K562 (cell line): ENCODE measurements around the gene USP15. TPM values are rescaled to one million over a fixed set of nuclear protein-coding genes. Genes with fewer than 3 reads are reported as not detected.

ENCODE experiments used
- ATAC-seq: fragments of 200-7000 bp; cut with Tn5 transposase; 3 replicates; pipeline ENCODE4 v1.9.1; 2020; ENCODE audit warnings: moderate library complexity
- BruUV-seq: library from RNA; stranded (reverse); fragments of 400-500 nt; replicated peaks from 2 replicates; lab custom pipeline; 2021; lab: Mats Ljungman, UMichigan
- CTCF ChIA-PET: fragments of 300-600 bp; formaldehyde crosslinking; extraction: SDS; loops from one replicate; lab custom pipeline; 2021; ENCODE audit warnings: low intra/inter-chr PET ratio; lab: Yijun Ruan, JAX
- POLR2A ChIA-PET: fragments of 300-600, 350-650 bp; sonication (Branson Sonifier 250); formaldehyde crosslinking; extraction: SDS; loops from one replicate; lab custom pipeline; 2021; ENCODE audit warnings: antibody characterized with exemption, inconsistent platforms; lab: Yijun Ruan, JAX
- DNase-seq, 4 experiments: peaks; one replicate each; pipeline versions ENCODE4 v3.0.0 to v3.0.0-alpha.2; 2011 to 2018; ENCODE audit warnings: low spot score in 3 of 4, mixed read lengths in 3 of 4; ENCODE audit errors: extremely low read depth in 1 of 4
- FAIRE-seq: peaks from 2 replicates; lab custom pipeline; 2011; peaks lifted over from hg19 to GRCh38; lab: Jason Lieb, UNC
- H2AFZ ChIP-seq: 2 replicates; pipeline ENCODE4 v1.6.0; 2011; ENCODE audit warnings: low read depth, low read length, control low read depth, inconsistent platforms
- H3K27ac ChIP-seq: fragments of 200-600 bp; 3 replicates; pipeline ENCODE4 v1.8.0; 2011; ENCODE audit warnings: low read depth, mild to moderate bottlenecking, control low read depth, inconsistent platforms, low read length, moderate library complexity, mixed read lengths; ENCODE audit errors: extremely low read depth
- H3K27me3 ChIP-seq, 2 experiments: fragments of 300-600 bp in 1 of 2; 2 replicates in 1 of 2; 3 replicates in 1 of 2; pipeline versions ENCODE4 v1.6.0 to v1.8.0; 2011; ENCODE audit warnings: inconsistent platforms in 2 of 2, low read length in 2 of 2, mild to moderate bottlenecking in 1 of 2, mixed read lengths in 1 of 2, moderate library complexity in 1 of 2; ENCODE audit not compliant: control insufficient read depth in 2 of 2, insufficient read depth in 2 of 2
- H3K36me3 ChIP-seq: fragments of 300-600 bp; 3 replicates; pipeline ENCODE4 v1.8.0; 2011; ENCODE audit warnings: mild to moderate bottlenecking, low read length, inconsistent platforms; ENCODE audit not compliant: control insufficient read depth, insufficient read depth
- H3K4me1 ChIP-seq, 2 experiments: fragments of 200-600 bp in 1 of 2; replicated peaks in 1 of 2; 2 replicates in 1 of 2; 3 replicates in 1 of 2; pipeline versions ENCODE4 v1.5.1 to v1.8.0; 2011; ENCODE audit warnings: inconsistent platforms in 2 of 2, low read length in 2 of 2, mild to moderate bottlenecking in 1 of 2, mixed read lengths in 1 of 2, moderate library complexity in 1 of 2; ENCODE audit not compliant: control insufficient read depth in 2 of 2, insufficient read depth in 2 of 2
- H3K4me2 ChIP-seq: 2 replicates; pipeline ENCODE4 v1.6.1; 2011; ENCODE audit warnings: low read length, control low read depth, inconsistent platforms, mixed read lengths; ENCODE audit not compliant: insufficient read depth
- H3K4me3 ChIP-seq: fragments of 200-600 bp; sonication (generic), shearing (Covaris generic); 2 replicates; pipeline ENCODE4 v1.5.1; 2016; ENCODE audit warnings: control low read depth, inconsistent platforms
- H3K79me2 ChIP-seq: fragments of 200-600 bp; 3 replicates; pipeline ENCODE4 v1.8.0; 2011; ENCODE audit warnings: low read length, inconsistent platforms; ENCODE audit not compliant: control insufficient read depth, insufficient read depth
- H3K9ac ChIP-seq, 2 experiments: 2 replicates each; pipeline versions ENCODE4 v1.6.0 to v1.6.1; 2011; ENCODE audit warnings: low read depth in 2 of 2, low read length in 2 of 2, control low read depth in 1 of 2, inconsistent platforms in 1 of 2, mild to moderate bottlenecking in 1 of 2, mixed read lengths in 1 of 2; ENCODE audit not compliant: insufficient read depth in 1 of 2
- H3K9me1 ChIP-seq: one replicate; pipeline ENCODE4 v1.6.0; 2011; ENCODE audit warnings: inconsistent platforms, mild to moderate bottlenecking, low read length, moderate library complexity; ENCODE audit not compliant: control insufficient read depth, insufficient read depth
- H3K9me3 ChIP-seq: replicated peaks from 2 replicates; pipeline ENCODE4 v1.5.1; 2011; ENCODE audit warnings: low read depth, low read length, inconsistent platforms; ENCODE audit not compliant: control insufficient read depth, insufficient read depth
- H4K20me1 ChIP-seq: replicated peaks from 2 replicates; pipeline ENCODE4 v1.6.1; 2011; ENCODE audit warnings: low read length, inconsistent platforms, mixed read lengths; ENCODE audit not compliant: control insufficient read depth, insufficient read depth
- ARID1B ChIP-seq: fragments of 450-650 bp; IDR thresholded peaks from 2 replicates; pipeline ENCODE4 v1.6.1; 2016; ENCODE audit warnings: antibody characterized with exemption, mild to moderate bottlenecking, inconsistent platforms
- CEBPB ChIP-seq: fragments of 450-650 bp; IDR thresholded peaks from 2 replicates; pipeline ENCODE4 v1.6.1; 2016; ENCODE audit warnings: missing genetic modification characterization, missing compliant biosample characterization
- DPF2 ChIP-seq: fragments of 450-650 bp; IDR thresholded peaks from 2 replicates; pipeline ENCODE4 v1.6.1; 2016
- FOSL1 ChIP-seq: fragments of 200-800 bp; sonication (Bioruptor generic); conservative IDR thresholded peaks from 2 replicates; pipeline ENCODE4 v1.6.1; 2016; ENCODE audit warnings: missing genetic modification characterization, missing compliant biosample characterization
- JUND ChIP-seq, 2 experiments: IDR thresholded peaks; 2 replicates in 1 of 2; 3 replicates in 1 of 2; pipeline ENCODE4 v1.6.1; 2011; ENCODE audit warnings: borderline replicate concordance in 2 of 2, low read depth in 2 of 2, low read length in 2 of 2, improper control_type of control experiment in 1 of 2, missing biosample characterization in 1 of 2, missing genetic modification characterization in 1 of 2, missing genetic modification reagents in 1 of 2
- MEIS2 ChIP-seq: fragments of 450-650 bp; IDR thresholded peaks from 2 replicates; pipeline ENCODE4 v1.6.1; 2014; ENCODE audit warnings: mild to moderate bottlenecking; ENCODE audit not compliant: partially characterized antibody
- NFATC3 ChIP-seq: fragments of 450-650 bp; IDR thresholded peaks from 2 replicates; pipeline ENCODE4 v1.6.1; 2017; ENCODE audit warnings: mild to moderate bottlenecking
- NFE2 ChIP-seq: IDR thresholded peaks from 2 replicates; pipeline ENCODE4 v1.6.1; 2014; ENCODE audit warnings: antibody characterized with exemption, low read depth
- NFIC ChIP-seq: fragments of 450-650 bp; IDR thresholded peaks from 2 replicates; pipeline ENCODE4 v1.6.1; 2017; ENCODE audit warnings: mild to moderate bottlenecking, inconsistent platforms
- SMARCA4 ChIP-seq: fragments of 450-650 bp; IDR thresholded peaks from 2 replicates; pipeline ENCODE4 v1.6.1; 2016
- SMARCE1 ChIP-seq: fragments of 450-650 bp; IDR thresholded peaks from 2 replicates; pipeline ENCODE4 v1.7.1; 2016; ENCODE audit warnings: mild to moderate bottlenecking
- ZEB2 ChIP-seq: fragments of 450-650 bp; IDR thresholded peaks from 2 replicates; pipeline ENCODE4 v1.6.1; 2016
- ZKSCAN8 ChIP-seq: fragments of 200-800 bp; sonication (Bioruptor generic); IDR thresholded peaks from 2 replicates; pipeline ENCODE4 v1.6.1; 2016; ENCODE audit warnings: missing genetic modification characterization, missing compliant biosample characterization
- ZNF431 ChIP-seq: sonication (generic); formaldehyde crosslinking; IDR thresholded peaks from 2 replicates; pipeline ENCODE4 v1.8.0; 2022; ENCODE audit warnings: mild to moderate bottlenecking, missing genetic modification reagents
- ZNF76 ChIP-seq: fragments of 250-450 bp; sonication (Bioruptor Pico); IDR thresholded peaks from 2 replicates; pipeline ENCODE4 v1.4.0; 2020; ENCODE audit warnings: mild to moderate bottlenecking, moderate library complexity, borderline replicate concordance
- ZNF764 ChIP-seq: fragments of 250-450 bp; sonication (Bioruptor Pico); IDR thresholded peaks from 2 replicates; pipeline ENCODE4 v1.4.0; 2020; ENCODE audit warnings: low read depth, mild to moderate bottlenecking, moderate library complexity
- WGBS: fragments of 100-300 bp; shearing (Covaris generic); methylation state at CpG from one replicate; pipeline ENCODE4 v1.1.6; 2016; ENCODE audit warnings: low coverage, mixed read lengths; ENCODE audit not compliant: insufficient coverage; ENCODE audit errors: missing lambda C conversion rate; 5-methylcytosine and 5-hydroxymethylcytosine counted together
- in situ Hi-C: fragments of 300-500 bp; cut with MboI; formaldehyde crosslinking; loops from 4 replicates; pipeline ENCODE4 v1.15.0; 2018; ENCODE audit warnings: inconsistent platforms, mixed read lengths
- intact Hi-C: fragments of 100-400 bp; cut with micrococcal nuclease; formaldehyde crosslinking; loops from 2 replicates; pipeline ENCODE4 v1.14.2; 2022
- polyA plus RNA-seq, 8 experiments: library from polyadenylated mRNA; depleted of rRNA in 4 of 8; stranded (reverse) in 5 of 8; unstranded in 3 of 8; fragments of >200 nt; fragmentation: Nextera tagmentation in 2 of 8; fragmentation: Illumina TruSeq in 1 of 8; extraction: Ambion mirVana in 2 of 8; extraction: Trizol in 1 of 8; gene quantifications; 2 replicates each; pipeline versions ENCODE4 v1.2.1 to v1.2.3, GENCODE V29; 2011 to 2014; ENCODE audit warnings: inconsistent platforms in 1 of 8, missing spikeins in 1 of 8
- total RNA-seq, 7 experiments: library from RNA; depleted of rRNA in 6 of 7; stranded (reverse); fragments of >200 nt in 6 of 7; fragmentation: Illumina TruSeq in 2 of 7; extraction: Trizol in 2 of 7; gene quantifications; 2 replicates each; pipeline versions ENCODE4 v1.2.1 to v1.2.3, GENCODE V29; 2011 to 2021; ENCODE audit warnings: low replicate concordance in 1 of 7
- TF ChIP-seq, protein P1 (sequence below), 2 experiments: fragments of 450-650 bp in 1 of 2; sonication (generic) in 1 of 2; formaldehyde crosslinking in 1 of 2; IDR thresholded peaks in 1 of 2; conservative IDR thresholded peaks in 1 of 2; 2 replicates each; pipeline versions ENCODE4 v1.6.1 to v1.8.1; 2016 to 2023; ENCODE audit warnings: mild to moderate bottlenecking in 2 of 2, moderate library complexity in 2 of 2, inconsistent platforms in 1 of 2, missing genetic modification reagents in 1 of 2
- TF ChIP-seq, protein P2 (sequence below): fragments of 200-800 bp; sonication (Bioruptor generic); IDR thresholded peaks from 2 replicates; pipeline ENCODE4 v1.6.1; 2017; ENCODE audit warnings: missing genetic modification characterization, missing compliant biosample characterization

USP15 gene
- total and polyA plus RNA-seq, 9 of the 15 experiments (the other 6 are each of a cell fraction or from before 2014, with no cell fraction given), result 140 to 272 (median 182) TPM

DNA sequence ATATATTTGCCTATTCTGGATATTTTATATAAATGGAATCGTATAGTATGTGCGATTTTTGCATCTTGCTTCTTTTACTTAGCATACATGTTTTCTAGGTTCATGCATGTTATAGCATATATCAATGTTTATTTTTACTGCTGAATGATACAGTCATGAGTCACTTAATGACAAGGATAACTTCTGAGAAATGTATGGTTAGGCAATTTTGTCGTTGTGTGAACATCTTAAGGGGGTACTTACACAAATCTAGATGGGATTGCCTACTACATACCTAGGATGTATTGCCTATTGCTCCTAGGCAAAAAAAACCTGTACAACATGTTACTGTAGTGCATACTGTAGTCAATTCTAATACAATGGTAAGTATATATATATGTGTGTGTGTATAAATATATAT, 8.8 kb downstream of the USP15 start:
- in situ Hi-C loops, result no loop called here
- ChIA-PET CTCF (no interaction called here), POLR2A (interaction anchor here (1.6 to 2.6 kb wide), 2 partner anchors 10 to 21 kb away, joined by 4 to 20 read pairs; partner anchors contain the start of gene USP15)
- H3K27me3 ChIP-seq, result no peaks in the 10 kb centered on the region
- no TSS peak for BruUV-seq
- 7% methylated on average over 3 of the region's 3 CpGs for WGBS
- peaks cover 48% of the 10 kb centered on the region for H3K36me3 ChIP-seq
- no peak overlapping the region for H3K4me3 ChIP-seq
- H3K4me1 ChIP-seq, result peaks cover 11 to 59% of the 10 kb centered on the region in 2 experiments; a peak in 4 of 5 replicates
- DNase-seq, result no peak
- no peaks in the 10 kb centered on the region for H3K9me3 ChIP-seq
- FAIRE-seq, result no peak
- H4K20me1 ChIP-seq, result peaks cover 42% of the 10 kb centered on the region; the same call in 1 of the 2 replicates
- H3K27ac ChIP-seq, result no peak overlapping the region
- H3K79me2 ChIP-seq, result peaks cover 100% of the 10 kb centered on the region
- H2AFZ ChIP-seq, result no peak overlapping the region
- no peaks in the 10 kb centered on the region for H3K9me1 ChIP-seq
- peak overlapping the region; percentile 29 for H3K4me2 ChIP-seq
- H3K9ac ChIP-seq, result peak overlapping the region in 1 of 2 experiments; percentile 27; a peak in 1 of 4 replicates
- ATAC-seq, result peak; percentile 13
- TF ChIP-seq, protein P1, sequence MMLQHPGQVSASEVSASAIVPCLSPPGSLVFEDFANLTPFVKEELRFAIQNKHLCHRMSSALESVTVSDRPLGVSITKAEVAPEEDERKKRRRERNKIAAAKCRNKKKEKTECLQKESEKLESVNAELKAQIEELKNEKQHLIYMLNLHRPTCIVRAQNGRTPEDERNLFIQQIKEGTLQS (IDR thresholded peaks at IDR 0.05), result peak; percentile 55
- TF ChIP-seq, protein P1 (CRISPR knock-in tag; conservative IDR thresholded peaks at IDR 0.05), result no peak
- peak; percentile 45; the same call in 1 of the 2 replicates for TF ChIP-seq ARID1B
- TF ChIP-seq MEIS2, result peak; percentile 20
- TF ChIP-seq DPF2, result 0 out of 2 replicates have a peak, but pooled peaks have one; percentile 36
- peak; percentile 33; the same call in 1 of the 2 replicates for TF ChIP-seq NFE2
- TF ChIP-seq ZEB2, result no peak
- peak; percentile 61 for TF ChIP-seq CEBPB (tag)
- peak; percentile 58 for TF ChIP-seq JUND (IDR thresholded peaks at IDR 0.05; ENCODE audit: borderline replicate concordance, low read depth, low read length)
- TF ChIP-seq JUND (tag; IDR thresholded peaks at IDR 0.05; ENCODE audit: borderline replicate concordance, low read depth, low read length), result peak; percentile 40; the same call in 1 of the 3 replicates
- TF ChIP-seq NFIC, result no peak
- TF ChIP-seq FOSL1 (tag), result peak; percentile 85
- TF ChIP-seq SMARCA4, result peak; percentile 54; the same call in 1 of the 2 replicates
- TF ChIP-seq ZNF764 (CRISPR knock-in tag), result no peak
- TF ChIP-seq ZKSCAN8 (CRISPR knock-in tag), result no peak
- TF ChIP-seq, protein P2, sequence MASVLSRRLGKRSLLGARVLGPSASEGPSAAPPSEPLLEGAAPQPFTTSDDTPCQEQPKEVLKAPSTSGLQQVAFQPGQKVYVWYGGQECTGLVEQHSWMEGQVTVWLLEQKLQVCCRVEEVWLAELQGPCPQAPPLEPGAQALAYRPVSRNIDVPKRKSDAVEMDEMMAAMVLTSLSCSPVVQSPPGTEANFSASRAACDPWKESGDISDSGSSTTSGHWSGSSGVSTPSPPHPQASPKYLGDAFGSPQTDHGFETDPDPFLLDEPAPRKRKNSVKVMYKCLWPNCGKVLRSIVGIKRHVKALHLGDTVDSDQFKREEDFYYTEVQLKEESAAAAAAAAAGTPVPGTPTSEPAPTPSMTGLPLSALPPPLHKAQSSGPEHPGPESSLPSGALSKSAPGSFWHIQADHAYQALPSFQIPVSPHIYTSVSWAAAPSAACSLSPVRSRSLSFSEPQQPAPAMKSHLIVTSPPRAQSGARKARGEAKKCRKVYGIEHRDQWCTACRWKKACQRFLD (CRISPR knock-in tag), result no peak
- TF ChIP-seq NFATC3, result no peak
- TF ChIP-seq SMARCE1, result 0 out of 2 replicates have a peak, but pooled peaks have one; percentile 31
- no peak for TF ChIP-seq ZNF76 (CRISPR knock-in tag)
- no peak for TF ChIP-seq ZNF431 (CRISPR knock-in tag)
- TF ChIP-seq, all 486 proteins: peak for 10
- intact Hi-C loops, result loop anchor here (10.0 kb wide), 1 partner anchor 336 kb away; no protein-coding TSS in a partner anchor
